Caco-2 (cell line): Measurements from ENCODE around the gene PLBD2. TPM values are rescaled to one million over a fixed set of nuclear protein-coding genes. Genes with fewer than 3 reads are reported as not detected.

Experiments used
- BruUV-seq: library from RNA; stranded (reverse); fragments of 400-500 nt; replicated peaks from 2 replicates; lab custom pipeline; 2021; lab: Mats Ljungman, UMichigan
- CTCF ChIA-PET: fragments of 300-600 bp; sonication (Branson Sonifier 250); formaldehyde crosslinking; loops from one replicate; lab custom pipeline; 2022; ENCODE audit warnings: antibody characterized with exemption; lab: Charles Lee
- POLR2A ChIA-PET: fragments of 300-600 bp; sonication (Branson Sonifier 250); formaldehyde crosslinking; loops from one replicate; lab custom pipeline; 2022; ENCODE audit warnings: antibody characterized with exemption; lab: Charles Lee
- DNase-seq, 2 experiments: peaks; one replicate each; pipeline versions ENCODE4 v3.0.0 to v3.0.0-alpha.2; 2020 to 2022
- H3K27me3 ChIP-seq: replicated peaks from 2 replicates; pipeline ENCODE4 v1.6.0; 2011; ENCODE audit warnings: low read length; ENCODE audit not compliant: control insufficient read depth, insufficient read depth
- H3K36me3 ChIP-seq: 2 replicates; pipeline ENCODE4 v1.5.1; 2011; ENCODE audit warnings: low read length; ENCODE audit not compliant: control insufficient read depth, insufficient read depth
- H3K4me1 ChIP-seq: fragments of 250-450 bp; sonication (Bioruptor Pico); 2 replicates; pipeline ENCODE4 v1.5.1; 2020; ENCODE audit warnings: mild to moderate bottlenecking
- H3K4me3 ChIP-seq: 2 replicates; pipeline ENCODE4 v1.5.1; 2011; ENCODE audit warnings: low read depth, mild to moderate bottlenecking, control low read depth, low read length
- H3K9me3 ChIP-seq: fragments of 250-450 bp; sonication (Bioruptor Pico); 2 replicates; pipeline ENCODE4 v1.5.1; 2020; ENCODE audit warnings: mild to moderate bottlenecking, moderate library complexity
- H3K27ac Mint-ChIP-seq: one replicate; pipeline ENCODE4 v1.8.0; 2022; ENCODE audit warnings: mixed read lengths; ENCODE audit not compliant: unreplicated experiment
- H3K27me3 Mint-ChIP-seq: one replicate; pipeline ENCODE4 v1.8.0; 2022; ENCODE audit warnings: mixed read lengths; ENCODE audit not compliant: insufficient read depth, unreplicated experiment
- H3K36me3 Mint-ChIP-seq: one replicate; pipeline ENCODE4 v1.8.0; 2022; ENCODE audit warnings: mild to moderate bottlenecking, mixed read lengths; ENCODE audit not compliant: insufficient read depth, unreplicated experiment
- H3K4me1 Mint-ChIP-seq: one replicate; pipeline ENCODE4 v1.8.0; 2022; ENCODE audit warnings: low read depth, mixed read lengths; ENCODE audit not compliant: unreplicated experiment
- H3K4me3 Mint-ChIP-seq: one replicate; pipeline ENCODE4 v1.8.0; 2022; ENCODE audit warnings: mild to moderate bottlenecking, moderate library complexity, mixed read lengths; ENCODE audit not compliant: unreplicated experiment
- H3K9me3 Mint-ChIP-seq: one replicate; pipeline ENCODE4 v1.8.0; 2022; ENCODE audit warnings: mixed read lengths; ENCODE audit not compliant: unreplicated experiment
- intact Hi-C: fragments of 100-400 bp; cut with micrococcal nuclease; formaldehyde crosslinking; loops from one replicate; pipeline ENCODE4 v1.10.0; 2022; ENCODE audit not compliant: unreplicated experiment
- total RNA-seq: library from RNA; stranded (reverse); gene quantifications from 2 replicates; pipeline ENCODE4 v1.2.3, GENCODE V29; 2022
- TF ChIP-seq, protein P1 (sequence below), 2 experiments: fragments of 200-600 bp in 1 of 2; IDR thresholded peaks; 1 replicate in 1 of 2; 2 replicates in 1 of 2; pipeline versions ENCODE4 v1.5.1 to v1.8.0; 2011 to 2022; ENCODE audit warnings: antibody characterized with exemption in 1 of 2, control low read depth in 1 of 2, inconsistent platforms in 1 of 2, low read depth in 1 of 2, low read length in 1 of 2, mild to moderate bottlenecking in 1 of 2, moderate library complexity in 1 of 2; ENCODE audit not compliant: insufficient read depth in 1 of 2, severe bottlenecking in 1 of 2, unreplicated experiment in 1 of 2

The PLBD2 gene
- total RNA-seq, 1 experiment from 2014 or later = 43.1 TPM

DNA sequence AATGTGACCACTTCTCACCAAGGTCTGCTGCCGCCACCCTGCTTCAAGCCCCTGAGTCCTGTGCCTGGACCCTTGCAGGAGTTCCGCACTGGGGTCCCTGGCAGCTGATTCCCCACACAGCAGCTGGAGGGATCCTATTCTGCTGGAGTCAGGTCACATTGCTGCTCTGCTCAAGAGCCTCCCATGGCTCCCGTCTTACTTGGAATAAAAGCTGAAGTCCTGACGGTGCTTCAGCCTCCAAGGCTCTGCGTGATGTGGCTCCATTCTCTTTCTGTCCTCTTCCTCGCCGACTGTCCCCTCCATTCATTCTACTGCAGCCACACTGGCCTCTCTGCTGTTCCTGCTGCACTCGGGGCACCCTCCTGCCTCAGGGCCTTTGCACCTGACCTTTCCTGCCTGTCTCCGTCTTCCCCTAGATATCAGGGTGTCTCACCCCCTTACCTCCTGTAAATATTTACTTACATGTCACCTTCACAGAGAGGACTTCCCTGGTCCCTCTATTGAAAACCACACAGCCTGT is 56.2 kb downstream of the PLBD2 start:
- Mint-ChIP-seq H3K9me3 (no peaks in the 10 kb centered on the region), H3K27me3 (no peaks in the 10 kb centered on the region), H3K27ac (no peak overlapping the region), H3K4me3 (no peak overlapping the region), H3K4me1 (no peaks in the 10 kb centered on the region), H3K36me3 (no peaks in the 10 kb centered on the region)
- peaks cover 18% of the 10 kb centered on the region for H3K4me1 ChIP-seq
- intact Hi-C loops = no loop called here
- no peaks in the 10 kb centered on the region for H3K9me3 ChIP-seq
- ChIA-PET CTCF (interaction anchor here (1.2 kb wide), 1 partner anchor 47 kb away, joined by 3 read pairs; no protein-coding TSS in a partner anchor), POLR2A (no interaction called here)
- no peak for DNase-seq
- H3K4me3 ChIP-seq = no peak overlapping the region
- no TSS peak for BruUV-seq
- H3K36me3 ChIP-seq = no peaks in the 10 kb centered on the region
- no peaks in the 10 kb centered on the region for H3K27me3 ChIP-seq
- TF ChIP-seq, protein P1, sequence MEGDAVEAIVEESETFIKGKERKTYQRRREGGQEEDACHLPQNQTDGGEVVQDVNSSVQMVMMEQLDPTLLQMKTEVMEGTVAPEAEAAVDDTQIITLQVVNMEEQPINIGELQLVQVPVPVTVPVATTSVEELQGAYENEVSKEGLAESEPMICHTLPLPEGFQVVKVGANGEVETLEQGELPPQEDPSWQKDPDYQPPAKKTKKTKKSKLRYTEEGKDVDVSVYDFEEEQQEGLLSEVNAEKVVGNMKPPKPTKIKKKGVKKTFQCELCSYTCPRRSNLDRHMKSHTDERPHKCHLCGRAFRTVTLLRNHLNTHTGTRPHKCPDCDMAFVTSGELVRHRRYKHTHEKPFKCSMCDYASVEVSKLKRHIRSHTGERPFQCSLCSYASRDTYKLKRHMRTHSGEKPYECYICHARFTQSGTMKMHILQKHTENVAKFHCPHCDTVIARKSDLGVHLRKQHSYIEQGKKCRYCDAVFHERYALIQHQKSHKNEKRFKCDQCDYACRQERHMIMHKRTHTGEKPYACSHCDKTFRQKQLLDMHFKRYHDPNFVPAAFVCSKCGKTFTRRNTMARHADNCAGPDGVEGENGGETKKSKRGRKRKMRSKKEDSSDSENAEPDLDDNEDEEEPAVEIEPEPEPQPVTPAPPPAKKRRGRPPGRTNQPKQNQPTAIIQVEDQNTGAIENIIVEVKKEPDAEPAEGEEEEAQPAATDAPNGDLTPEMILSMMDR (IDR thresholded peaks at IDR 0.05; ENCODE audit: insufficient read depth in 1 of 2, low read depth in 1 of 2, low read length in 1 of 2, severe bottlenecking in 1 of 2, unreplicated experiment in 1 of 2) = no peak

- no peaks in the 10 kb centered on the region for H3K36me3 Mint-ChIP-seq
- no peaks in the 10 kb centered on the region for H3K27me3 Mint-ChIP-seq
- no TSS peak for BruUV-seq
- Histone ChIP-seq H3K36me3 (no peaks in the 10 kb centered on the region), H3K4me1 (peaks cover 22% of the 10 kb centered on the region), H3K9me3 (no peaks in the 10 kb centered on the region), H3K4me3 (no peak overlapping the region), H3K27me3 (no peaks in the 10 kb centered on the region)
- H3K27ac Mint-ChIP-seq = no peak overlapping the region
- ChIA-PET POLR2A (no interaction called here), CTCF (no interaction called here)
- no peak for DNase-seq
- H3K4me1 Mint-ChIP-seq = no peaks in the 10 kb centered on the region
- H3K9me3 Mint-ChIP-seq = no peaks in the 10 kb centered on the region
- TF ChIP-seq, protein P1 (IDR thresholded peaks at IDR 0.05; ENCODE audit: insufficient read depth in 1 of 2, low read depth in 1 of 2, low read length in 1 of 2, severe bottlenecking in 1 of 2, unreplicated experiment in 1 of 2) = no peak
- intact Hi-C loops = no loop called here
- H3K4me3 Mint-ChIP-seq = no peak overlapping the region
Measured at GRCh38 chr12:113416091-113416754, 57.8 kb downstream of the PLBD2 start.

GRCh38 chr12:113418213-113418879 is 60.0 kb downstream of the PLBD2 start:
- Mint-ChIP-seq H3K36me3 (no peaks in the 10 kb centered on the region), H3K4me3 (no peak overlapping the region), H3K27ac (no peak overlapping the region), H3K9me3 (no peaks in the 10 kb centered on the region), H3K27me3 (no peaks in the 10 kb centered on the region), H3K4me1 (peaks cover 7% of the 10 kb centered on the region)
- H3K36me3 ChIP-seq = no peaks in the 10 kb centered on the region
- H3K27me3 ChIP-seq = no peaks in the 10 kb centered on the region
- intact Hi-C loops = no loop called here
- no TSS peak for BruUV-seq
- no peak overlapping the region for H3K4me3 ChIP-seq
- ChIA-PET POLR2A (no interaction called here), CTCF (interaction anchor here (0.6 kb wide), 1 partner anchor 630 kb away, joined by 3 read pairs; no protein-coding TSS in a partner anchor)
- H3K4me1 ChIP-seq = peaks cover 27% of the 10 kb centered on the region
- TF ChIP-seq, protein P1 (IDR thresholded peaks at IDR 0.05; ENCODE audit: insufficient read depth in 1 of 2, low read depth in 1 of 2, low read length in 1 of 2, severe bottlenecking in 1 of 2, unreplicated experiment in 1 of 2) = no peak
- DNase-seq = peak in 1 of 2 experiments; percentile 32
- no peaks in the 10 kb centered on the region for H3K9me3 ChIP-seq
